ENCODE data around the gene TPSAB1. TPM values are rescaled to one million over a fixed set of nuclear protein-coding genes. Genes with fewer than 3 reads are reported as not detected.

TPSAB1 gene
- total RNA-seq, 1 donor from 2014 or later: not detected

DNA sequence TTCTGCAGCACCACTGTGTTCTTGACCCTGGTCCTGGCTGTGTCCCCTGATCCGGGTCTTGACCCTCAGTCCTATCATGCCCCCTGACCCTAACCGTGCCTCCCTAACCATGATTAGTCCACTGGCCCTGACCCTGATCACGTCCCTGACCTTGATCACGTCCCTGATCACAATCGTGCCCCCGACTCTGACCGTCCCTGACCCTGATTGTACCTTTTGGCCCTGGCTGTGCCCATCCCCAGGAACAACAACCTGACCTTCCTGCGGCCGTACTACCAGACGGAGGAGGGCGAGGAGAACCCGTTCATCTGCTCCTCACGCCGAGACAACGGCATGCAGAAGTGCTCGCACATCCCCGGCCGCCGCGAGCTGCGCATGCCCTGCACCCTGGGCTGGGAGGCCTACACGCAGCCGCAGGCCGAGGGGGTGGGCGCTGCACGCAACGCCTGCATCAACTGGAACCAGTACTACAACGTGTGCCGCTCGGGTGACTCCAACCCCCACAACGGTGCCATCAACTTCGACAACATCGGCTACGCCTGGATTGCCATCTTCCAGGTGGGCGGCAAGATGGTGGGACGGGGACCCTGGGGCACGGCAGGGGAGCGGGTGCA, 40.4 kb upstream of the TPSAB1 start:
- H3K27ac Mint-ChIP-seq: no peak overlapping the region
- no peaks in the 10 kb centered on the region for H3K36me3 Mint-ChIP-seq
- no peak overlapping the region for H3K4me3 Mint-ChIP-seq
- no peak for DNase-seq (ENCODE audit: low spot score in 2 of 2, unreplicated experiment in 2 of 2)
- no peaks in the 10 kb centered on the region for H3K9me3 Mint-ChIP-seq
- no peaks in the 10 kb centered on the region for H3K4me1 Mint-ChIP-seq
- TF ChIP-seq, protein P1, sequence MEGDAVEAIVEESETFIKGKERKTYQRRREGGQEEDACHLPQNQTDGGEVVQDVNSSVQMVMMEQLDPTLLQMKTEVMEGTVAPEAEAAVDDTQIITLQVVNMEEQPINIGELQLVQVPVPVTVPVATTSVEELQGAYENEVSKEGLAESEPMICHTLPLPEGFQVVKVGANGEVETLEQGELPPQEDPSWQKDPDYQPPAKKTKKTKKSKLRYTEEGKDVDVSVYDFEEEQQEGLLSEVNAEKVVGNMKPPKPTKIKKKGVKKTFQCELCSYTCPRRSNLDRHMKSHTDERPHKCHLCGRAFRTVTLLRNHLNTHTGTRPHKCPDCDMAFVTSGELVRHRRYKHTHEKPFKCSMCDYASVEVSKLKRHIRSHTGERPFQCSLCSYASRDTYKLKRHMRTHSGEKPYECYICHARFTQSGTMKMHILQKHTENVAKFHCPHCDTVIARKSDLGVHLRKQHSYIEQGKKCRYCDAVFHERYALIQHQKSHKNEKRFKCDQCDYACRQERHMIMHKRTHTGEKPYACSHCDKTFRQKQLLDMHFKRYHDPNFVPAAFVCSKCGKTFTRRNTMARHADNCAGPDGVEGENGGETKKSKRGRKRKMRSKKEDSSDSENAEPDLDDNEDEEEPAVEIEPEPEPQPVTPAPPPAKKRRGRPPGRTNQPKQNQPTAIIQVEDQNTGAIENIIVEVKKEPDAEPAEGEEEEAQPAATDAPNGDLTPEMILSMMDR (IDR thresholded peaks at IDR 0.05; ENCODE audit: unreplicated experiment): no peak
- H3K27me3 Mint-ChIP-seq (ENCODE audit: low read depth): no peaks in the 10 kb centered on the region

DNA sequence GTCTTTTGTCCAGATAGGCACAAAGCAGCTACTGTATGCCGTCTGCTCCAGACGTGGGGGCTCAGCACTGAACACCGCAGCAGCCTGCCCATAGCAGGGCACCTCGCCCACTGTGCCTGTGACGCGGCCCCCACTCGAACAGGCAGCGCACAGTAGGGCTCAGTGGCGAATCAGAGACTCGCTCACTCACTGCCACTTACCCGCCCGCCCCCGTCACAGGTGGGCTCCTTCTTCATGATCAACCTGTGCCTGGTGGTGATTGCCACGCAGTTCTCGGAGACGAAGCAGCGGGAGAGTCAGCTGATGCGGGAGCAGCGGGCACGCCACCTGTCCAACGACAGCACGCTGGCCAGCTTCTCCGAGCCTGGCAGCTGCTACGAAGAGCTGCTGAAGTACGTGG, 39.1 kb upstream of the TPSAB1 start:
- no peak overlapping the region for H3K27ac Mint-ChIP-seq
- DNase-seq (ENCODE audit: low spot score in 2 of 2, unreplicated experiment in 2 of 2): no peak
- H3K27me3 Mint-ChIP-seq (ENCODE audit: low read depth): no peaks in the 10 kb centered on the region
- TF ChIP-seq, protein P1 (IDR thresholded peaks at IDR 0.05; ENCODE audit: unreplicated experiment): no peak
- H3K4me1 Mint-ChIP-seq: no peaks in the 10 kb centered on the region
- no peak overlapping the region for H3K4me3 Mint-ChIP-seq
- no peaks in the 10 kb centered on the region for H3K9me3 Mint-ChIP-seq
- peaks cover 3% of the 10 kb centered on the region for H3K36me3 Mint-ChIP-seq

DNA sequence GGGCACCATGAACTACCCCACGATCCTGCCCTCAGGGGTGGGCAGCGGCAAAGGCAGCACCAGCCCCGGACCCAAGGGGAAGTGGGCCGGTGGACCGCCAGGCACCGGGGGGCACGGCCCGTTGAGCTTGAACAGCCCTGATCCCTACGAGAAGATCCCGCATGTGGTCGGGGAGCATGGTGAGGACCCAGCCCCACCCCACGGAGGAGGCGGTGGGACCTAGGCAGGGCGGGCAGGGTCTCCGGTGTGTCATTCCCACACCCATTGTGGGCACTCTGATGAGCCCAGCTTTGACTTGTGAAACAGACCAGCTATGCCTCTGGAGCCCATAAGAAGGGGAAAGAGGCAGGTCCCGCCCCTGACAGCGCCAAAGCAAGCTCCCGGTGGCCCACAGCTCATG, 38.2 kb upstream of the TPSAB1 start:
- Mint-ChIP-seq H3K4me1 (no peaks in the 10 kb centered on the region), H3K9me3 (no peaks in the 10 kb centered on the region), H3K4me3 (no peak overlapping the region), H3K27me3 (ENCODE audit: low read depth) (no peaks in the 10 kb centered on the region), H3K36me3 (peaks cover 3% of the 10 kb centered on the region), H3K27ac (no peak overlapping the region)
- DNase-seq (ENCODE audit: low spot score in 2 of 2, unreplicated experiment in 2 of 2): no peak
- TF ChIP-seq, protein P1 (IDR thresholded peaks at IDR 0.05; ENCODE audit: unreplicated experiment): no peak

DNA sequence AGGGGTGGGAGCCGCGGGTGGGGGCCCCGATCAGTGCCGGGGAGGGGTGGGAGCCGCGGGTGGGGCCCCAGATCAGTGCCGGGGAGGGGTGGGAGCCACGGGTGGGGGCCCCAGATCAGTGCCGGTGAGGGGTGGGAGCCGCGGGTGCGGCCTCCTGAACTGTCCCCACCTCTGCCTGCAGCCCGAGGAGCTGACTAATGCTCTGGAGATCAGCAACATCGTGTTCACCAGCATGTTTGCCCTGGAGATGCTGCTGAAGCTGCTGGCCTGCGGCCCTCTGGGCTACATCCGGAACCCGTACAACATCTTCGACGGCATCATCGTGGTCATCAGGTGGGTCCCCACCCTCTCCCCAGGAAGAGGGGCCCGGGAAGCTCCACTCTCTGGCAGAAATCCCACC, 35.6 kb upstream of the TPSAB1 start:
- Mint-ChIP-seq H3K36me3 (peaks cover 3% of the 10 kb centered on the region), H3K27me3 (ENCODE audit: low read depth) (no peaks in the 10 kb centered on the region), H3K4me1 (no peaks in the 10 kb centered on the region), H3K27ac (no peak overlapping the region), H3K4me3 (no peak overlapping the region), H3K9me3 (no peaks in the 10 kb centered on the region)
- no peak for DNase-seq (ENCODE audit: low spot score in 2 of 2, unreplicated experiment in 2 of 2)
- TF ChIP-seq, protein P1 (IDR thresholded peaks at IDR 0.05; ENCODE audit: unreplicated experiment): no peak

DNA sequence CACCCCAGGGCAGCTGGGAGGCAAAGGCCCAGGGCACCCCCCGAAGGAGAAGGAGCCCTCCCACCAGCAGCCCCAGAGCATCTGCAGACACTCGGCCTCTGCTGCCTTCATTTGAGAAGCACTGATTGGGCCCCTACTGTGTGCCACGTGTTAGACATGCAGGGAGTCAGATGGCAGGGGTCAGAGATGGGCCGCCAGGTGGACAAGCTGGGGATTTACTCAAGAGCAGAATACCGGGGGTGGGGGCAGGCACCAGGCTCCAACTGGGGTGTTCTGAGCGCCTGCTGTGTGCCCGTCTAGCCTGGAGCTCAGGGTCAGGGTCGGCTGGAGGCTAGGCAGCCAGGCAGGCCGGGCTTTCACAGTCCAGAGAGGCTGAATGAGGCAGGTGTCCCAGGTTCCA, 34.2 kb upstream of the TPSAB1 start:
- Mint-ChIP-seq H3K9me3 (no peaks in the 10 kb centered on the region), H3K4me3 (no peak overlapping the region), H3K27ac (no peak overlapping the region), H3K36me3 (peaks cover 3% of the 10 kb centered on the region), H3K27me3 (ENCODE audit: low read depth) (no peaks in the 10 kb centered on the region), H3K4me1 (no peaks in the 10 kb centered on the region)
- TF ChIP-seq, protein P1 (IDR thresholded peaks at IDR 0.05; ENCODE audit: unreplicated experiment): no peak
- no peak for DNase-seq (ENCODE audit: low spot score in 2 of 2, unreplicated experiment in 2 of 2)

DNA sequence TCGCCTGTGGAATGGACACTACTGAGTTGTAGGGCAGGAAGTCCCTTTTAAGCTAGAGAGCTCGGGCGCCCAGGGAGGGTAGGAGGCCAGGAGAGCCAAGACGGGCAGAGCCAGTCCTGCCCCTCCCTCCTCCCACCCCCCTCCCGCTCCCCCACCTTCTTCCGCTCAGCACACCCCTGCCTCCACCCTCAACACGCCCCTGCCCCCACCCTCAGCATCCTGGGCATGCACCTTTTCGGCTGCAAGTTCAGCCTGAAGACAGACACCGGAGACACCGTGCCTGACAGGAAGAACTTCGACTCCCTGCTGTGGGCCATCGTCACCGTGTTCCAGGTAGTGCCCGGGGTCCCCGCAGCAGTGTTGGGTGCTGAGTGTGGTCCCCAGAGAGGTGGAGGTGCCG, 33.7 kb upstream of the TPSAB1 start:
- no peaks in the 10 kb centered on the region for H3K27me3 Mint-ChIP-seq (ENCODE audit: low read depth)
- TF ChIP-seq, protein P1 (IDR thresholded peaks at IDR 0.05; ENCODE audit: unreplicated experiment): no peak
- H3K4me3 Mint-ChIP-seq: no peak overlapping the region
- no peak overlapping the region for H3K27ac Mint-ChIP-seq
- H3K4me1 Mint-ChIP-seq: no peaks in the 10 kb centered on the region
- peaks cover 3% of the 10 kb centered on the region for H3K36me3 Mint-ChIP-seq
- H3K9me3 Mint-ChIP-seq: no peaks in the 10 kb centered on the region
- no peak for DNase-seq (ENCODE audit: low spot score in 2 of 2, unreplicated experiment in 2 of 2)
